Measurements from ENCODE around the gene CYTH3.
"Not testable (repeated sequence)": the region's sequence is repeated elsewhere in the genome, so short reads cannot be mapped to it uniquely, and the experiment has no call there.

Gene CYTH3

DNA sequence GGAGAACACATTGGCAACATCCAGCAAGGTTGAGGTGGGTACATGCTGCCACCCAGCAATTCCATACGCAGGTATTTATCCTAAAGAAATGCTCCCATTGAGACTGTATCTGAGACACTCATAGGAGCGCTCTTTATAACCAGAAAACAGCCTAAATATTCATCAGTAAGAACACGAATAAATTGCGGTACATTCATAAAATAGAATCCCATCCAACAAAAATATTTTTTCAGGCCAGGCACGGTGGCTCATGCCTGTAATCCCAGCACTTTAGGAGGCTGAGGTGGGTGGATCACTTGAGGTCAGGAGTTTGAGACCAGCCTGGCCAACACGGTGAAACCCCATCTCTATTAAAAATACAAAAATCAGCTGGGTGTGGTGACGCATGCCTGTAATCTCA lies 81.9 kb downstream of the CYTH3 start:
- not testable (repeated sequence) for DNase-seq

GRCh38 chr7:6188389-6188788 lies 84.0 kb downstream of the CYTH3 start:
- DNase-seq: no peak

GRCh38 chr7:6186577-6186976 lies 85.8 kb downstream of the CYTH3 start:
- no peak for DNase-seq

GRCh38 chr7:6182993-6183392 lies 89.4 kb downstream of the CYTH3 start:
- peak; percentile 14 to 63 (median 42) for DNase-seq

DNA sequence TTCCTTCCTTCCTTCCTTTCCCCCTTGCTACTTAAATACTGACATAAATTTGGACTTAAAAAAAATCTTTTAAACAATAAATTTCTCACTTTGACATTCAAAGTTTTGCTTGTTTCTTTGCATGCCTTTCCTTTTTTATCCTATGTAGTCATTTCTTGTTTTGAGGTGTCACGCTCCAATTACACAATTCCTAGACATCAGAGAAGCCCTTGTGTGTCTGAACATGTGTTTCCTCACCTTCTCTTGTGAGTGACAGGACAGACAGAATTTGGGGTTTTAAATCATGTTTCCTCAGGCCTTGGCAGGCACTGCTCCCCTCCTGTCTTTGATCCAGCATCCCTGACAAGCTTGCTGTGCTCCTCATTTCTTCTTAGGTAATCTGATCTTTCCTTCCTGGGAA lies 91.3 kb downstream of the CYTH3 start:
- peak; percentile 26 to 73 (median 50) for DNase-seq

GRCh38 chr7:6180344-6180725 lies 92.1 kb downstream of the CYTH3 start:
- DNase-seq: no peak

DNA sequence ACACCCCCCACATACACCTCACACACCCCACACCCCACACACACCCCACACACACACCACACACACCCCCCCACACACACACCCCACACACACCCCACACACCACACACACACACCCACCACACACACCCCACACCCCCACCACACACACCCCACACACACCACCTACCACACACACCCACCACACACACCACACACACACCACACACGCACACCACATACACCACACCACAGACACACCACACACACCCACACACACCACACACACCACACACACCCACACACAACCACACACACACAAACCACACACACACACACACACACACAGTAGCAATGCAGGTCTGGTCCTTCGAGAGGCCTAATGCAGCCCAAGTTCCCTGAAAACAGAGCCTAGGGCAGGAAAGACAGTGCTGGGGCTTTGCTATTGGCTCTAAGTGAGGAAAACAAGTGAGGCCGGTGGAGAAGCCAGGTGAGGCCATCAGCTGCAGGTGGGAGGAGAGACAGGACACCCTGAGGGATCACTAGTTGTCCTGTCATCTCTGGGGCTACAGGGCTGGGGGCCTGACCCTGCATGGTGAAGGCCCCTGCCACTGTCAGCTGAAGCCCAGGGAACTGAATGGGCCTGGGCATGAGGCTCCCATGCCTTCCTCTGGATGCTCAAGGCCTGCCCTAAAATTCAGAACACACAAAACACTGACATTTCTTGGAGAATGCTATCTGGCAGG lies 92.6 kb downstream of the CYTH3 start:
- no peak for DNase-seq

DNA sequence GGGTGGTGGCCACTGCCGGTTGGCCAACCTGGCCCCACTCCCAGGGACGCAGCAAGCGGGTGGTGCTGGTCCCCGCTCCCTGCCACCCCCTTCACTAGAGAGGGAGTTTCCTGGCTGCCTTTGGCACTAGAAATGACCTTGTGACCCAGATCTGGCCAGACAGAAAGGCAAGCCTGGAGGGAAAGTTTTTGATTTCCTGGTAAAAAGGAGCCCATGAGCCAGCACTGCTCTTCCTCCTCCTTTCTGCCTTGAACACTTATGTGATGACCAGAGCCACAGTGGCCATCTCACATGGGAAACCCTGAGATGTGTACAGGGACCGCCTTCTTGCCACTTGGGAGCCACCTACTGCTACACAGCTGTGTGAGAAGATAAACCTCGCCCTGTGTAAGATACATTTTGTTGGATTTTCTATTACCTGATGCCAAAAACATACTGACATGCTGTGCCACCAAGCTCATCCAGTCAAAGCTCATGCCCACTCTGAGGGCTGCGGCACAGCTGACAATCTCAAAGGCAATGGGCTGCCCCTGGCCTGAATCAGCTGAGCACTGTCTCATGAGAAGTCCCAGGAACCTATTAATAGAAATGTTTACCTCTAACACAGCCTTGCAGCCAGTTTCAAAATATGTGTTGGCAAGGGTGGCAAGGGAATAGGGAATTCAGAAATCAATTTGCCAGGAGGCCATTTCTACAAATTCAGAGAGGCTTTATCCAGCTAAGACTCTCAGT lies 94.0 kb downstream of the CYTH3 start:
- DNase-seq: peak in 3 of 4 experiments; percentile 29 to 48 (median 35)

DNA sequence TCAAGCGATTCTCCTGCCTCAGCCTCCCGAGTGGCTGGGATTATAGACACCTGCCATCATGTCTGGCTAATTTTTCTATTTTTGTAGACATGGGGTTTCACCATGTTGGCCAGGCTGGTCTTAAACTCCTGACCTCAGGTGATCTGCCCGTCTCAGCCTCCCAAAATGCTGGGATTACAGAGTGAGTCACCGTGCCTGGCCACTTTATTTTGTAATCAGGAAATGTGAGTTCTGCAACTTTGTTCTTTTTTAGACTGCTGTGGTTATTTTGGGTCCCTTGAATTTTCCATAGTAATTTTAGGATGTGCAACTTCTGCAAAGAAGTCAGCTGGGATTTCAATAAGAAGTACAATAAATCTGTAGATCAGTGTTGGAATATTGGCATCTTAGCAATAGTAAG lies 96.8 kb downstream of the CYTH3 start:
- peak; percentile 61 to 83 (median 73) for DNase-seq

GRCh38 chr7:6172910-6173295 lies 99.5 kb downstream of the CYTH3 start:
- DNase-seq: peak in 3 of 4 experiments; percentile 33 to 50 (median 43)

DNA sequence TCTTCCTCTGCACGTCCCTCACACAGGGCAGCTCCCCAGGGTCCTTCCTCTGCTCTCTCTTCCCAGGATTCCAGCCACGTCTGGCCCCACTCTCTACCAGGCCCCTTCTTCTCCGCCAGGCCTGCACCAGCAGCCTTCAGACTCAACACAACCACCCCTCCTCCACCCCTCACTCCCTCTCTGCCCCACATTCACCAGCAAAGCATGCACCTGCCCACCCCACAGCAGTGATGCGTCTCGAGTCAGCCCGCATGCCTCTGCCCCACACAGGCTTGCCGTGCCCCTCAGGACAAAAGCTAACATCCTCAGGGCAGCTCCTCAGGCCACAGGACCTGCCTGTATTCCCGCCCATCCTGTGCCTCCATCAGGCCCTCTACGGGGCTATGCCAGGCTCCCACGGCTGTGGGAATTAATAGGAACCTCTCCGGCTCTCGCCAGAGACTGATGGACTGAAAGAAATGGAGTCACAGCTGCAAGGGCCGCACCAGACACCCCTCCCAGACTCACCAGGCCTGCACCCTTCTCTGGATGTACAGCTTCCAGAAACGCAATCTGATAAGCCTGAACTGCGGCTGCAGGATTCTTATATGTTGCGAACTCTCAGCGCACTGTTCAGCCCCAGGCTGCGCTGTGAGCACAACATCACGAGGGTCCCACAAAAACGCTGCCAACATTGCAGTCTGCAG lies 100.1 kb downstream of the CYTH3 start:
- no peak for DNase-seq

DNA sequence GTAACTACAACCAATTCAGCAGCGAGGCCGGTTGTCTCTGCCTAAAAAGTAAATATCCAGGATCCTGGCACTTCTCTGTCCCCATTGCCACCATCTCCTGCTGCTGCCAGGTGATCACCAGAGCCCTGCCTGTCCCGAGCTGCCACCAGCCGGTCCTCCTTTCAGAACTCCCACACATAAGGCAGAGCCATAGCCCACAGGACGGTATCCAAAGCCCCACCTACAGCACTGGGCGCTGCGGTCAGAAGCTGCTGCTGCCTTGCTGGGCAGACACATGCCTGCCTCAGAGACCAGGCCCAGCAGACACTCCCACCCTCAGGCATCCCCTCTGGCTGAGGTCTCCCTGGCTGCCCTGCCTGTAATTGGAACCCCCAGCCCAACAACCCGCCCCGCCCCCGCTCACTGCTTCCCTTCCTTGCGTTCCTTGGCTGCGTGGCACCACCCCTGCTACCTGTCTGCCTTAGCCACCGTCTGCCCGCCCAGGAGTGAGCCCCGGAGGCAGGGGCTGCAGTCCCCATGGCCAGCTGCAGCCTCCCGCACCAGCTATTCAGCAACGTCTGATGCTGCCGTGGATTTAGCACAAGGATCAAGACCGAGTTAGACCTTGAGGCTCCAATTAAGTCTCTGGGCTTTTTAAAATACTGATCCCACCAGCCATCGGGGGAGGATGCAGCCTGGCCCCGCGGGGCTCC lies 100.7 kb downstream of the CYTH3 start:
- no peak for DNase-seq

GRCh38 chr7:6170571-6171531 lies 101.6 kb downstream of the CYTH3 start:
- no peak for DNase-seq

- peak in 1 of 4 experiments; percentile 15 for DNase-seq
Measured at GRCh38 chr7:6169805-6170520, 102.5 kb downstream of the CYTH3 start.

GRCh38 chr7:6168477-6168868 lies 104.0 kb downstream of the CYTH3 start:
- DNase-seq: no peak

DNA sequence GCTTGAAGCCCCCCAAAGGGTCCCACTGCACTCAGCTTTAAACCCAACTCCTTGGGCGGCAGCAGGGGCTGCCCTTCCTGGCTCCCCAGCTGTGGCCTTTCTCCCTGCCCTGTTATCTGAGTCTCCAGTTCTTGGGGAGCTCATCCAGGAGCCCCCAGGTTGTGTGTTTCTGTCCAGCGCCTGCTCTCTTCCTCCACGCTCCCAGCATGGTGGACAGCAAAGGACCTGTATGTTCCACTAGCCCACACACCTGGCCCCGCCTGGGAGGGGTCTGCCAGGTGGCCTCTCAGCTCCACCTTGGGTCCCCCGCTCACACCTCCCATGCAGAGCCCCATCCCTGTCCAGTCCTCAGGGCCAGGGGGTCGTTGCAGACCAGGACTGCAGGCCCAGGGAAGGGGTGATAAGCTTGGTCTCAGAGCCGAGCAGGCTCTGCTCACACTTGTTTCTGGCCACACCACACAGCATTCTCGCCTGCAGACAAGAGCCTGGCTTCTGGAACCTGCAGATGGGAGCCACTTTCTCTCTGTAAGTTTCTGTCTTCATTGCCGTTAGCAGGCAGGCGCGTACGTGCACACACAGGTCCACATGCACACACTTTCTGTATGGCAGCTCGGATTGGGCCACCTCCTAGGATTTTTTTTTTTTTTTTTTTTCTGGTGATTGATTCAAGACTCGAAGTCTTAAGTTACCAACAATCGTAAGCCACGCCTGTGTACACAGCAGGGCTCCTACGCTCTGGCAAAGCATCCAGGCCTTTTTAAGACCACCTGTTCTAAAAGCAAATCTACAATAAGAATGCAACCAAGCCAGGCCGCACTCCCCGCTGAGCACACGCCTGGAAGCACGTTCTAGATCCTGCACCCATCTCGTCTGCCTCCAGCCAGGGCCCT lies 104.6 kb downstream of the CYTH3 start:
- DNase-seq: no peak

- DNase-seq: no peak
Measured at GRCh38 chr7:6167004-6167551, 105.3 kb downstream of the CYTH3 start.

DNA sequence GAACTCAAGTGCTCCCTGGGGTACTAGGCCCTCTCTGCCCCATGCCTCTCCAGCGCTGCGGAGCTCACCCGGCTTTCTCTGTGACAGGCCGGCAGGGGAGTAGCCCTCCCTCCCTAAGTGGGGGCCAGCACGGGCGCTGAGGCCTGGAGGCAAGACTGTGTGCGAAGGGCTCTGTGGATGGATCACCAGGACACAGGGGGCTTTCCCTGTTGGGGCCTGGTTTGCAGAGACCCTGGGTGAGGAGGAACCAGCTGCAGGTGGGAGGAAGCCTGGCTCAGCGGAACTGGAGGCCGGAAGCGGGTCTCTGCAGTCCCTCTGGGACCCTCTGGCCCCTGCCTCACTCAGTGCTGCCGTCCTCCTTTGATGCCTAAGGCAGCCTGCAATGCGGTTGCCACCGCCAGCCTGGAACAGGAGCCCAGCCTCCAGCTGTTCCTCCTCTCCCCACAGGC lies 106.0 kb downstream of the CYTH3 start:
- no peak for DNase-seq

GRCh38 chr7:6165521-6166320 lies 106.7 kb downstream of the CYTH3 start:
- DNase-seq: no peak
